Right lung (tissue), 5 donors: ENCODE data around the gene ACTN4. TPM values are rescaled to one million over a fixed set of nuclear protein-coding genes. Genes with fewer than 3 reads are reported as not detected.

Source experiments
- DNase-seq, 2 donors: peaks; one replicate each; pipeline ENCODE4 v3.0.0-alpha.2; 2013
- polyA plus RNA-seq, 5 donors: library from polyadenylated mRNA; unstranded; fragments of 120-200 nt; gene quantifications; one replicate each; pipeline versions ENCODE4 v1.2.1 to v1.2.3, GENCODE V29; 2013; ENCODE audit warnings: inconsistent platforms in 1 of 5, low replicate concordance in 1 of 5; ENCODE audit not compliant: insufficient read length in 5 of 5, insufficient read depth in 1 of 5

Gene ACTN4
- polyA plus RNA-seq, 5 donors, result 331 to 403 (median 384) TPM

DNA sequence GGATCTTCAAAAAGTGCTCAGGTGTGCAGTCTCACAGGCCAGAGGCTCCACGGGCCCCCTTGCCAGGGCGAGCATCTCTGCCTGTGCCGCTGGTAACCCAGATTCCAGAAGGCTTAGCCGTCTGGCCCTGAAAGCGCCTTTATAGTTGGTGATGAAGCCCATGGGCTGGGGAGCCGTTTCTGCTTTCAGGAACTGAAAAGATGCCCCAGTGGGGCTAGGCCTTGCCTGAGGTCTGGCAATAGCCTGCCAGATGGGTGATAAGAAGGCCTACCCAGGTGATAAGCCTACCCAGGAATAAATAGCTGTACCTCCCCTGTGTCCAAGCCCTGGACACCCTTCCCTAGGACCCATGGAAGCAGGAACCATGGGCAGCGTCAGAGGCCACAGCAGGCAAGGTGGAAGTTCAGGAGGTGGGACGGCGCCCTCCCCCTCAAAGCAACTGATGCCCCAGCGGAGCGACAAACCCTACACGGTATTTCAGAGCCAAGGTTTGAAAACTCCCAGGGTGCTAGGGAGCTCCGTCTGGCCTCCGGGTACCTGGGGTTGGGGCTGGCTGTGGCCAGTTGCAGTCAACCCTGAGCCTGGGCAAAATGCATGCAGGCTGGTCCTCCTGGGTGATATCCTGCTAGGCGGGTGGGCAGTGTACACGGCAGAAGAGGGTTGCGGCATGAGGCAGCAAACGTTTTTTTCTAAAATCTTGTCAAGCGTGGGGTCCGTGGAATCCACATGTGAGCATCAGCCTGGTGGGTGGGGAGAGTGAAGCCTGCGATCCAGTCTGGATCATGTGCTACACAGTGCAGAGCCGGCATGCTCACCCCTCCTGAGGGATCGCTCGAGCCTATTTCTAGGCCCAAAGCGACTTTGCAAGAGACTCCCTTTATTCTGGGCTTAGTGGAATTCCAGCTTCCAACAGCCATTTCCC lies 45.3 kb downstream of the ACTN4 start:
- no peak for DNase-seq

DNA sequence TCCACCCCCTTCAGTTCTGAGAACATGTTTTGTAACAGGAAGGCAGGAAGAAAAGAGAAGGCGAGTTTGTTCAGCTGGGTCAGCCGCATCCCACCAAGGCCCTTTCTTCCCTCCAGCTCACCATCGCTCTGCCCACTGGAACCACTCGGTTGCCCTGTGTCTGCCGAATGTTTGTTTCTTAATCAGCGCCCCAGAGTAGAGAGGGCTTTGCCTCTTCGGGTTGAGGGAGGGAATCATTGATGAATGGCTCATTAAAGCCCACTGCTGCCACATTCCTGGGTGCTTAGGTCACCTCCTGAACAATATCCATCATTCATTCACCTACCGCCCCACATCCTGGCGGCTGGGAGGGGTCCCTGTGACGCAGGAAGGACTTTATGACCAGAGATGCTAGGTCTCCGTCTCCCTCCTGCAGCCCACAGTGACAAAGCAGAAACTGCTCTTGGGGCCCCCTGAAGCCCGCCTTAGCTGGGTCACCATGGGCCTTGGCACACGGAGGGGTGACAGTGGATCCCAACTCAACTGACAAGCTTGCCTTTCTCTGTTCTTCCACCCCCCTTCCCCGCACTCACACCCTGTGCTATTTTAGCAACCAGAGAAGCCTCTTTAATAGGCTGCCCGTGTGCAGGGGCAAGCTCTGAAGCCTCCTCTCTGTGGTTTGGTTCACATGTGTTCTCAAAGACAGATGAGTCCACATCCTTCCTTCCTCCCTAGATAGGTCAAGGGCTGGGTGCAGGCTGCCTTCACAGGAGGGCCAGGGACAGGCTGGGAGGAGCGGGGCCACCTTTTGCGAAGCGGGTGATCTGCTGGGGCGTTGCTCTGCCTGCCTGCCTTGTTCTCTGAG lies 46.2 kb downstream of the ACTN4 start:
- no peak for DNase-seq

DNA sequence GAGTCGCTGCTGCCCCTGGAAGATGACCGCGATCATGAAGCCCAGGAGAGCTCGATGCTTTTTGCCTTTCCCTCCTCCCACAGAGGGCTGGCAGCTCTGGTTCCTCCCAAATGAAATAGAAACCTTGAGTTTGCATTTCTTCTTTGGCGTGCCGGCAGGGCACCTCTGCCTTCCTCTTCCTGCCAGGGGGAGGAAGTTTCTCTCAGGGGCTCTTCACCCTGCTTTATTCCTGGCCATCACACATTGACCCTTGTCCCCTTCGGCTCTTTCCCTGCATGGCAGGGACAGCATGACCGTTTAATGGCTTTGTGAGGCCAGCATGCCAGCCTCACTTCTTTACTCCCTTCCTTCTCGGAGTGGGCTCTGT lies 47.9 kb downstream of the ACTN4 start:
- DNase-seq, result no peak

DNA sequence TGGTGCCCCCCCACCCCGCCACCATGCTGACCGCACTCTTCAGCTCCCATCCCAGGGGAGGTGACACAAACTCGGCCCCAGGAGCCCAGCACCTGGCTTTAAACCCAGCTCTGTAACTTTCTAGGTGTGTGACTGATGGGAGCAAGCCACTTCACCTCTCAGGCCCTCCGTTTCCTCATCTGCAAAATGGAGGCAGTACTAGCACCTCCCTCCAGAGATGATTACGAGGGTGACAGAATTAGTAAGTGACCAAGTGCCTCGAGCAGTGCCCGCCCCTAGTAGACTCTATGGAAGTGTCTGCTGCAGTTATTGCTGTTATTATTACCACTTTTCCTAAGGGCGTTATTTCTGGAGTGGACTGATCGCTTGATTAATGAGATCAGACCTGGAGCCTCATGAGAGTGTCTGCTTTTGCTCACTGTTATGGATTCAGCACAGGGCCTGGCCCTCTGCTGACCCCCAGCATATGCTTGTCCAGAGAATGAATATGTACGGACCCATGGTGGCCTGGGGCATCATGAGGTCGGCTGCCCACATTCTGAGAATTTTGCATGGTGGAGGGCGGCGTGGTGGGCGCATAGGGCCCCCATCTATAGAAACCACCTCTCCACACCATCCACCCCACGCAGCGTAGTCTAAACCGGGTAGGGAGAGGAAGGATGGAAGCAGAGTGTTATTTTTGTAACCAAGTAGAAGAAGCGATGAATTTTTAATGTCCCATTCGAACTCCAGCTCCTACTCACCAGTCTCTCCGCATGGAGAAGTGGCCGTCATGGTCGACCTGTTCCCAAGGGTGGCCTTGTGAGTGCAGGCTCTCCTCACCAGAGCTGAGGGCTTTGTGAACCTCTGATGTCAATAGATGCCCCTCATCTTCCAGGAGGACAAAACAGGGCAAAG lies 48.6 kb downstream of the ACTN4 start:
- DNase-seq, result no peak

GRCh38 chr19:38696729-38697055 lies 49.2 kb downstream of the ACTN4 start:
- DNase-seq, result no peak

DNA sequence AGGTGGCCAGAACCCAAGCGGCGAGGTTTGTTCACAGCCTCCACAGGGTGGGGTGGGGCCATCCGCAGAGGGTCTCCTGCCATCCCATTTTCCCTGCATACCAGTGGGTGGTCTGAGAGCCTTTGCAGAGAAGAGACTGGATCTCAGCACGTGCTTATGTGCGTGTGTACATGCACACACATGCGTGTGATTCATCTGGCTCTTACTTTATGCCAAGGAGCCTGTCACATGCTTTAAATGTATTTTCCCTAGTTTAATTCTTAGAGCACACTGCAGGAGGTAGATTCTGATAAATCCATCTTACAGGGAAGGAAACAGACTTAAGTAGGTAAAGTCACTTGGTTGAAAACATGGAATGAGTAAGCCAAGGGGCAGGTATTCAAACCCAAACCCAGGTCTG lies 49.7 kb downstream of the ACTN4 start:
- no peak for DNase-seq

DNA sequence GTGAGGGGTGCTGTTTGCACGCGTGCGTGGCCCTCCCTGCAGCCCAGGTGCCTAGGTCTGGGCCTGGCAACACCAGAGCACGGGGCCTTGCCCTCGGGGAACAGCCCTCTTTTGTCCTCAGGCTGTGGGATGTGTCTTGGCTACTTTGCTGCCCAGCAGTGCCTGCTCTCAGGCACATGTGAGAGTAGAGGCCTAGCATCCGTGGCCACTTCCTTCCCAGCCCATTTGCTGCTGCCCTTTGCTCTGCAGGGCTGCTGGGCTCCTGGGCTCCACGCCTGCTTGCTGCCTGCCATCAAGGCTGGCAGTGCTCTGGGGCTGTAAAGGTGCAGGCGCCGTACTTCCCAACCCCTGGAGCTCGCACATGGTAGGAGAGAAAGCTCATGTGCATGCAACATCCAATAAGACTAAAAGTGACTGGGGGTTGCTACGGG lies 50.2 kb downstream of the ACTN4 start:
- no peak for DNase-seq

GRCh38 chr19:38698225-38699026 lies 51.0 kb downstream of the ACTN4 start:
- no peak for DNase-seq

DNA sequence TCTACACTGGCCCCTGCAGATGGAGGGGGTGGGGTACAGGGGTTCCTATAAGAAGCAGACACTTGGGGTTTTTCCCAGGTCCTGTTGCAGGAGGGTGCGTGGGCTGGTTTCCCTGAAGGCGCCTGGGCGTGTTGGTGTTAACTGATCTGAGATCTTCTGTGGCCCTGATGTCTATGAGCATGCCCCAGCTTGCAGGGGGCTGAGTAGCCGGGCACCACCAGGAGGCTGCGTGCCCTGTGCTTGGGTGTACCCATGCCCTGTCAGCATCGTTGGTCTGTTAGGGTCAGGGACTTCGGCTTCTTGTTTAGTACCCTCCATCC lies 51.5 kb downstream of the ACTN4 start:
- no peak for DNase-seq

DNA sequence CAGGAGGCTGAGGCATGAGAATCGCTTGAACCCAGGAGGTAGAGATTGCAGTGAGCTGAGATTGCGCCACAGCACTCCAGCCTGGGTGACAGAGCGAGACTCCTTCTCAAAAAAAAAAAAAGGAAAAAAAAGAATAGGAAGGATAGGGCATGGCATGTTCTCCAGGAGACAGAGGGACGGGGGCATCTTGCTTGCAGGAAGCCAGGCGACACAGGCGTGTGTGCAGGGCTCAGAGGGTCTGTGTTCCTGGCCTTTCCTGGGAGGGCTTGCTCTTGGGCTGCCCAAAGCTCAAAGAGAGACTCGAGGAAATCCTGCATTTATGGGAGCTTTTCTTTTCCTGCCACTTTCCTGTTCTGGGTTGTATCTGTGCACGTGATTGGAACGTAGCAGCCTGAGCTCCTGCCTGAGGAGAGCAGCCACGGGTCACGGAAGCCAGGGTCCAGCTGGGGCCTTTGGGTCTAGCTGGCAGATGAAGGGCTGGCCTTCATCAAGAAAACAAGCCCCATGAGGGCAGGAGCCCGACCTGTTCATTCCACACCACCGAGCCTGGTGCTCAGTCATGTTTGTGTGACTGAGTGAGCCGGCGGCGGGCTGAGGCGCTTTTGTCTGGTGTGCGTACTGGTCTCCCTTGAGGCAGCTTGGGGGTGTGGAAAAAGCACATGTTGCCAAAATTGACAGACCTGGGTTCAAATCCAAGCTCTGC lies 52.3 kb downstream of the ACTN4 start:
- DNase-seq, result no peak

DNA sequence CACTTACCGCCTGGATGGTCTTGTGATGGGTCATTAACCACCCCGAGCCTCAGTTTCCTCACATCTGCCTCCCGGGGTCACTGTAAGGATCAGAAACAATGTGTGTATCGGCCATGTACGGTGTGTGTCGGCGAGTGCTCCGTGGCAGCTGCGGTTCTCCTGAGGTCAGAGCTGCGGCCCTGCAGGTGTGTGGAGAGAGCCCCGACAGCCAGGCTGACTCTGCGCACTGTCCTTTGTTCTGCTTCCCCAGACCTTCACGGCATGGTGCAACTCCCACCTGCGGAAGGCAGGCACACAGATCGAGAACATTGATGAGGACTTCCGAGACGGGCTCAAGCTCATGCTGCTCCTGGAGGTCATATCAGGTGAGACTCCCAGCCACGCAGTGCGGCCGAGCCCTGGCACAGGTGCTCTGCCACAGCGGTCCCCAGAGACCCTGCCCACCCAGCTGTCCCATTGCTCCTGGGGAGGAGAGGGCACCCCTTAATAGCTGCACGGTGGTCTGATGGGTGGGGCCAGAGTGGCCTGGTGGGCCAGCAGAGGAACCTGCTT lies 53.0 kb downstream of the ACTN4 start:
- DNase-seq, result no peak

DNA sequence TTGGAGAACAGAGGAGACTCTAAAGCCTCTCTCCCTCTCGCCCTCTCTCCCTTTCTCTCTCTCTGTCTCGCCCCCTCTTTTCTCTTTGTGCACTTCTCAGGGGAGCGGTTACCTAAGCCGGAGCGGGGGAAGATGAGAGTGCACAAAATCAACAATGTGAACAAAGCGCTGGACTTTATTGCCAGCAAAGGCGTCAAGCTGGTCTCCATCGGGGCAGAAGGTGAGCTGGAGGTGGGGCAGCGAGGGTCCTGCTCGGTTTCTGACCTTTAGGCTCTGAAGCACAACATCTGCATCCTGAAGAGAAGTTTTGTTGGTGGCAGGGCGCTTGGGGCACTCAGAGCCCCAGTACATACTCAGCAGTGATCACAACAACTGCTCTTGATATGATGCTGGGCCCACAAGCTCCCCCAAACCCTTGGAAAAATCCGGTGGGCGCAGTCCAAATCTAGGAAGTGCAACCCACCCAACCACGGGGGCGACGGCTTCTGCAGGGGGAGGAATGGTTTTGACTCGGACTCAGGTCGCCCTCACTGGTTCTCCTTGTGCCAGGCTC lies 53.5 kb downstream of the ACTN4 start:
- DNase-seq, result no peak

DNA sequence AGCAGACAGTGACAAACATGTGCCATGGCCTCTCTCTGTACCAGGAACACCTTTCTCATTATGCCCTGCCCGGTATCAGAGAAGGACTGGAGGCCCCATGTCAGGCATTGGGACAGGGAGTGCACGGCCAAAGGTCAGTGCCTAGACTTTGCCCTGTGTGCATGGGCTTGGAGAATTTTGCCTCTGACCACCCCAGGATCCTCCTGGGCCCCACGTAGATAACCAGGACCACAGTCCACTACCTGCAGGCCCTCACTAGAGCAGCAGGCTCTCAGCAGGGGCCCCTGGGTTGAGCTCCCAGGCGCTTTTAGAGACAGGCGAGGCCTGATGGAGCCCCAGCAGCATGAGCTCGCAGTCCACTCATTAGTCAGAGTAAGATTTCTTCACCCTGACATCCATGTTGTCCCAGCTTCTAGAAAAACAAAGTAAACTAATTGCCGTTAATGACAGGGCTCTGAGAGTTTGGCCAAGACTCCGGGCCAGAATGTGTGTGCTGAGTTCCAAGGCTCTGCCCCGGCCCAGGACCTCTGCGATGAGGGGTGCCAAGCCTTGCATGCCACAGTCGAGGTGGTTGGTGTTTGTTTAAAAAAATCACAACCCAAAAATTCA lies 54.1 kb downstream of the ACTN4 start:
- DNase-seq, result peak in 1 of 2 donors; percentile 42

GRCh38 chr19:38702278-38702677 lies 54.8 kb downstream of the ACTN4 start:
- DNase-seq, result no peak

DNA sequence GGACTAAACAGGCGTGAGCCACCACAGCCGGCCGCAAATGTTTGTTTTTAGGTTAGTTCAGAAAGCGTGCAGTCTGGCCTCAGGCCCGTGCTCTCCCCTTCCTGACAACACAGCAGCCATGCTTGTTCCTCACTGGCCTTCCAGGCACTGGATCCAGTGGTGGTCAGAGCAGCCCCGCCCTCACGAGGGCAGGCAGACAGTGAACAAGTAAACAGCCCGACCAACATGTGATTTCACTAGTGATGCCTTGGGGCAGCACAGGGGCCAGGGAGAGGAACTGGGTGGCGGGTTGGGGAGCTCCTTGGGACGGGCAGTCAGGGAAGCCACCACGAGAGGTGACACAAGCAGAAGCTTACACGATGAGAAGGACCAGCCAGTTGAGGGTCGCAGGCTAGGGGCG lies 56.1 kb downstream of the ACTN4 start:
- no peak for DNase-seq

DNA sequence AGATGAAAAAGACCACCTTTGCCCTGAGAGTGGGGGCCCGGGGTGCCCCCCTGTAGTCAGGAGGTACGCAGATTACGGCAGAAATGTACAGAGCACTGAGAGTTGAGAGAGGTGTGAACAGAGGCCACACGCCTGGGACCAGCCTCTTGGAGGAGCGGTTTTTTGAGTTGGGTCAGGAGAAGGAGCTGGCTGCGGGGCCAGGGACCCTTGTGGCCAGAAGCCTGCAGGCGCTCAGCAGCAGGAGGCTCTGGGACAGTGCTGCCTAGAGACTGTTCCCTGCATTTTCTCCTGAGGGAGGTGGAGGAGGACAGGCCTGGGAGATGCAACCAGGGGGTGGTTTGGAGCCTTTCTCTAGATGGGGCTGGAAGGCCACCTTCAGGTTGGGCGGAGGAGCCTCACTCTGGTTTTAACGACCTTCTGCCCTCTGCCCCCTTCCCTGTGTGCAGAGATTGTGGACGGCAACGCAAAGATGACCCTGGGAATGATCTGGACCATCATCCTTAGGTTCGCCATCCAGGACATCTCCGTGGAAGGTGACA lies 57.1 kb downstream of the ACTN4 start:
- DNase-seq, result no peak

DNA sequence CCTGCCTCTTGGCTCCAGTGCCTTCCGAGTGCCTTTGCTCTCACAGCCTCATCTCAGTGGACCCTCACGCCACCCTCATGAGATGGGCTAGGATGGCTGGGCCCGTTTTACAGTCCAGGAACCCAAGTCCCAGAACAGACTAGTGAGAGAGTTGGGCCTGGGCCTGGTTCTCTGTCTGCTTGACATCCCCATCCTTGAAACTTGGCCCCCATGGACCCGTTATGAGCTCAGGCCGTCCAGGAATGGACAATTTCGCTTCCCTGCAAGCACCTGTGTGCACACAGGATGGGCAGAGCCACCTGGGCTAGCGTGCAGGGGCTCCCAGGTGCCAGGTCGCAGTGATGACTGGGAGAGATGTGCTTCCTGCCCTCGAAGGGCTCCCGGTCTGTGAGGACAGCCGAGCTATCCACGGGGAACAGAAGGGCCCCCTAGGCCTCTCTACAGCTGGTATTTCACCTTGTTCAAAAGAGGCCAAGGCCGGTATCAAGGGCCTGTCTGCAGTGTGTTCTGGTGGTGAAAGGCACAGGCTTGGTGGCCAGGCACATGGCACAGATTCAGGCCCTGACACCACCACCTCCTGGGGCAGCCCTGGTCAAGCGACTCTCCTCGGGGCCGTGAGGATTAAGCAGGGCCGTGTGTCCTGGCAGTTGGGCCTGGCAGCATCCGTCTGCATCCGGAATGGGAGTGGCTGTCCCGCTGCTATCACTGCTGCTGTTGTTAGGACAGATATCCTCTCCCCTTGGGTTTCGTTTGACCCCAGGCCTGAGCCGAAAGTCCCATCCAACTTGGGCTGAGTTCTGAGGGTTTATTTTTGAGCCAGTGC lies 58.0 kb downstream of the ACTN4 start:
- DNase-seq, result no peak

DNA sequence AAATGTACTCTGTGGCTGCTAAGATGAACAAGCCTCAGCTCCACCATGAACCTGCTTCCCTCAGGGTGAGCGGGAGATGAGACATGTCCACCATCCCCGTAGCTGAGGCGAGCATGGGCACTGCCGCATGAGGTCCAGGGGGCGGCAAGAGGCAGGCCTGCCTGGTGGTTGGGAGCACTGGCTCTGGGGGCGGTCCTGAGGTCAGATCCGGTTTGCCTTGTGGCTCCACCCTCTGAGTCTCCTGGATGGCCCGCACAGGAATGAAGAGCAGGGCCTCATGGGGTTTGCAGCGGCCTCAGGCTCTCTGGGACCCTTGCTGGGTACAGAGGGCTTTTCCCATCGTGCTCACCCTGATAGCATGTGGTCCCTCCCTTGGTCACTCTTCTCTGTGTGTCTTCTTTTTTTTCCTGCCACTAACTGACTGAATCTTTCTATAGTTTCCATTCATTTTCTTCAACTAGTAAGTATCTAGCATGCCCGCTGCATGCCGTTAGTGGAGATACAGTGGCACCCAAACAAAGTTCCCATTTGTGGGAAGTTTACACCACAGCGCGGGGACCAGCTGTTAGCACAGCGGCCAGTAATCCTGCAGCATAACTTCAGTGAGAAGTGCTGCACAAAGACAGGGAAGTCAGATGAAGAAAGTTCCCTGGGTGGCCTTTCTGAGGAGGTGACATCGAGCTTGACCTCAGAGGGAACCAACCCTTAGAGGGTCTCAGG lies 59.5 kb downstream of the ACTN4 start:
- DNase-seq, result no peak
